ENCODE results near the gene GALR3. TPM values are rescaled to one million over a fixed set of nuclear protein-coding genes. Genes with fewer than 3 reads are reported as not detected.

GALR3 gene
- total and polyA plus RNA-seq, 2 donors (not counting 1 experiment from before 2014, with no cell fraction given) = not detected

GRCh38 chr22:37822079-37822833 lies 926 bp upstream of the GALR3 start:
- no peak overlapping the region for H3K27ac ChIP-seq (ENCODE audit: insufficient read depth, low read length)
- TF ChIP-seq CTCF (conservative IDR thresholded peaks at IDR 0.05 in 1 of 2, IDR thresholded peaks at IDR 0.05 in 1 of 2; ENCODE audit: low read depth in 1 of 2, low read length in 2 of 2) = no peak
- no peak for TF ChIP-seq EZH2 (IDR thresholded peaks at IDR 0.05; ENCODE audit: low read length, missing control alignments)

GRCh38 chr22:37824674-37825641 lies 1.8 kb downstream of the GALR3 start:
- peak in 1 of 2 donors; percentile 50 for DNase-seq (ENCODE audit: low read depth in 2 of 2)
- H3K4me3 ChIP-seq (replicated peaks in 1 of 4; ENCODE audit: control extremely low read depth in 1 of 4, insufficient read depth in 1 of 4, low read depth in 3 of 4, low read length in 4 of 4) = no peak overlapping the region
- H3K36me3 ChIP-seq (ENCODE audit: control insufficient read depth, insufficient read depth, low read length) = peaks cover 2% of the 10 kb centered on the region
- H3K4me2 ChIP-seq (ENCODE audit: extremely low read depth, insufficient read depth, low read length) = peak overlapping the region; percentile 59
- H4K20me1 ChIP-seq (ENCODE audit: control insufficient read depth, extremely low read depth, insufficient read depth, low read length) = no peaks in the 10 kb centered on the region
- TF ChIP-seq EZH2 (IDR thresholded peaks at IDR 0.05; ENCODE audit: low read length, missing control alignments) (no peak), CTCF (conservative IDR thresholded peaks at IDR 0.05 in 1 of 2, IDR thresholded peaks at IDR 0.05 in 1 of 2; ENCODE audit: low read depth in 1 of 2, low read length in 2 of 2) (no peak)
- no peaks in the 10 kb centered on the region for H3K4me1 ChIP-seq (ENCODE audit: control insufficient read depth, extremely low read depth, insufficient read depth, low read length)
- H2AFZ ChIP-seq (ENCODE audit: low read length) = peak overlapping the region; percentile 35
- H3K9ac ChIP-seq (ENCODE audit: insufficient read depth, low read length) = no peak overlapping the region
- no peak overlapping the region for H3K27ac ChIP-seq (ENCODE audit: insufficient read depth, low read length)
- no peaks in the 10 kb centered on the region for H3K9me3 ChIP-seq (ENCODE audit: control insufficient read depth, insufficient read depth, low read depth, low read length)
- peaks cover 7% of the 10 kb centered on the region for H3K27me3 ChIP-seq (ENCODE audit: control insufficient read depth, insufficient read depth, low read length)
- H3K79me2 ChIP-seq (ENCODE audit: control insufficient read depth, insufficient read depth, low read length) = no peaks in the 10 kb centered on the region

More at GRCh38 chr22:37822079-37822833, 926 bp upstream of the GALR3 start:
- peaks cover 7% of the 10 kb centered on the region for H3K4me1 ChIP-seq (ENCODE audit: control insufficient read depth, extremely low read depth, insufficient read depth, low read length)
- no peaks in the 10 kb centered on the region for H3K36me3 ChIP-seq (ENCODE audit: control insufficient read depth, insufficient read depth, low read length)
- DNase-seq (ENCODE audit: low read depth in 2 of 2) = no peak
- H2AFZ ChIP-seq (ENCODE audit: low read length) = no peak overlapping the region
- no peaks in the 10 kb centered on the region for H3K79me2 ChIP-seq (ENCODE audit: control insufficient read depth, insufficient read depth, low read length)
- no peak overlapping the region for H3K4me3 ChIP-seq (replicated peaks in 1 of 4; ENCODE audit: control extremely low read depth in 1 of 4, insufficient read depth in 1 of 4, low read depth in 3 of 4, low read length in 4 of 4)
- no peak overlapping the region for H3K9ac ChIP-seq (ENCODE audit: insufficient read depth, low read length)
- H4K20me1 ChIP-seq (ENCODE audit: control insufficient read depth, extremely low read depth, insufficient read depth, low read length) = no peaks in the 10 kb centered on the region
- H3K27me3 ChIP-seq (ENCODE audit: control insufficient read depth, insufficient read depth, low read length) = peaks cover 7% of the 10 kb centered on the region
- H3K9me3 ChIP-seq (ENCODE audit: control insufficient read depth, insufficient read depth, low read depth, low read length) = no peaks in the 10 kb centered on the region
- H3K4me2 ChIP-seq (ENCODE audit: extremely low read depth, insufficient read depth, low read length) = no peak overlapping the region

GRCh38 chr22:37827056-37827455 lies 3.9 kb downstream of the GALR3 start:
- Histone ChIP-seq H3K4me3 (replicated peaks in 1 of 4; ENCODE audit: control extremely low read depth in 1 of 4, insufficient read depth in 1 of 4, low read depth in 3 of 4, low read length in 4 of 4) (no peak overlapping the region), H2AFZ (ENCODE audit: low read length) (no peak overlapping the region), H3K27ac (ENCODE audit: insufficient read depth, low read length) (no peak overlapping the region), H3K4me1 (ENCODE audit: control insufficient read depth, extremely low read depth, insufficient read depth, low read length) (no peaks in the 10 kb centered on the region), H3K36me3 (ENCODE audit: control insufficient read depth, insufficient read depth, low read length) (peaks cover 11% of the 10 kb centered on the region), H3K4me2 (ENCODE audit: extremely low read depth, insufficient read depth, low read length) (no peak overlapping the region), H4K20me1 (ENCODE audit: control insufficient read depth, extremely low read depth, insufficient read depth, low read length) (no peaks in the 10 kb centered on the region), H3K27me3 (ENCODE audit: control insufficient read depth, insufficient read depth, low read length) (peaks cover 7% of the 10 kb centered on the region), H3K9ac (ENCODE audit: insufficient read depth, low read length) (no peak overlapping the region), H3K79me2 (ENCODE audit: control insufficient read depth, insufficient read depth, low read length) (no peaks in the 10 kb centered on the region), H3K9me3 (ENCODE audit: control insufficient read depth, insufficient read depth, low read depth, low read length) (no peaks in the 10 kb centered on the region)
- DNase-seq (ENCODE audit: low read depth in 2 of 2) = peak in 1 of 2 donors; percentile 14
- TF ChIP-seq CTCF (conservative IDR thresholded peaks at IDR 0.05 in 1 of 2, IDR thresholded peaks at IDR 0.05 in 1 of 2; ENCODE audit: low read depth in 1 of 2, low read length in 2 of 2) (no peak), EZH2 (IDR thresholded peaks at IDR 0.05; ENCODE audit: low read length, missing control alignments) (no peak)

All from fibroblast of lung (primary cell).